HG03460 (cell line): ENCODE results near the gene OR5AU1.
"Not testable (repeated sequence)": the region's sequence is repeated elsewhere in the genome, so short reads cannot be mapped to it uniquely, and the experiment has no call there.

Experiments used
- ATAC-seq: cut with Tn5 transposase; IDR thresholded peaks from one replicate; pipeline ENCODE4 v1.9.1; 2021; ENCODE audit not compliant: unreplicated experiment

The OR5AU1 gene

GRCh38 chr14:21182166-21182565 is 26.3 kb upstream of the OR5AU1 start:
- no peak for ATAC-seq

- ATAC-seq, result no peak
These were observed 15.3 kb upstream of the OR5AU1 start for GRCh38 chr14:21171128-21171527.

GRCh38 chr14:21169573-21169972 is 13.7 kb upstream of the OR5AU1 start:
- no peak for ATAC-seq

DNA sequence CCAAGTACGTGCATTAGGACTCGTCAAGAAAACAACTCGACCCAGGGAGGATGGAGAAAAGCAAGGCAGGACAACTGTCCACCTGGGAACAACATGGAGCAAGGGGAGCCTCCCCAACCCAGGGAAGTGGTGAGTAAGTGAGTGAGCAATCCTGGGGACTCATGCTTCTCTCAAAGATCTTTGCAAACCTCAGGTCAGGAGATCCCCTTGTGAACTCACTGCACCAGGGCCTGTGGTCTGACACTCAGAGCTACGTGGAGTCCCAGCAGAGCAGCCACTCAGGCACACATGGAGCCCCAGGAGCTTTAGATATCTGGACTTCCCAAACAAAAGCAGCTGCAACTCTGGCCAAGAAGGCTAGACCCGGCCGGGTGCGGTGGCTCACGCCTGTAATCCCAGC is 12.2 kb upstream of the OR5AU1 start:
- no peak for ATAC-seq

GRCh38 chr14:21165670-21166069 is 9.8 kb upstream of the OR5AU1 start:
- not testable (repeated sequence) for ATAC-seq

- ATAC-seq, result not testable (repeated sequence)
These were observed 9.2 kb upstream of the OR5AU1 start for GRCh38 chr14:21165002-21165605.

- ATAC-seq, result no peak
These were observed 8.0 kb upstream of the OR5AU1 start for GRCh38 chr14:21163871-21164291.

GRCh38 chr14:21162081-21162480 is 6.2 kb upstream of the OR5AU1 start:
- no peak for ATAC-seq

DNA sequence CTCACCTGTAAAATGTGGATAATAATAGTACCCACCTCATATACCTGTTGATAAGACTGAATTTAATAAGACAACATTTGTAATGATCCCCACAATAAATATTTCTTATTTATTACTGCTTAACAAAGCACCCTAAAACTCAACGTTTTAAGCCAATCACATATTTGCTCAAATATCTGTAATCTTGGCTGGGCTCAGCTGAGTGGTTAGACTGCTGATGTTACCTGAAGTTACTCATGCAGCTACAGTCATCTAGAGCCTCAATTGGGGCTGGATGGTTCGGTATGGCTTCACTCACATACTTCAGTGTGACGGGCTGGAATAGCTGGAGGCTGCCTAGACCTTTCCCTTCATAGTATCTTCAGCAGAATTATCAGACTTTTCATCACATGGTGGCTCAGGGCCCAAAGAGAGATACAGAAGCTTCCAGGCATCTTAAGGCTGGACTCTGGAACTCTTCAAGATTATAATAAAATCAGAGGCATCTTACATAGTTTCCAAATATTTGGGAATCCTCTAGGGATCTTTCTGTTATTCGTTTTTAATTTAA is 4.3 kb upstream of the OR5AU1 start:
- no peak for ATAC-seq

DNA sequence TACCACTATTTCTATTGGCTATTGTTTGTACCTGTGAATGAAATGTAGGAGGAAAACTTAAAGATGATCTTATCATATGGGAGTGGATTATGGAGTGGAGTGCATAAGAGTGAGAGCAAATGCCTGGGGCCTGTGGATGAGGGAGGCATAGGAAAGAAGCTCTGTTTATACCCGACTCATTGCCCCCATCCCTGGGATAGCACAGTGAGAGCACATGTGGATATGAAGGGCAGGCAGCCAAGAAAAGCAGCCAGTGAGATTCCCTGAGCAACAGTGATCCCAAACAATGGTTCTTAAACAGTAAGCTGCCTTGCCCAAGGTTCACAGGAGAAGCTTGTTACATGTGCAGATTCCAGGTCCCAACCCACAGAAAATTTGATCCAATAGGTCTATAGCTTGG is 2.3 kb upstream of the OR5AU1 start:
- not testable (repeated sequence) for ATAC-seq

DNA sequence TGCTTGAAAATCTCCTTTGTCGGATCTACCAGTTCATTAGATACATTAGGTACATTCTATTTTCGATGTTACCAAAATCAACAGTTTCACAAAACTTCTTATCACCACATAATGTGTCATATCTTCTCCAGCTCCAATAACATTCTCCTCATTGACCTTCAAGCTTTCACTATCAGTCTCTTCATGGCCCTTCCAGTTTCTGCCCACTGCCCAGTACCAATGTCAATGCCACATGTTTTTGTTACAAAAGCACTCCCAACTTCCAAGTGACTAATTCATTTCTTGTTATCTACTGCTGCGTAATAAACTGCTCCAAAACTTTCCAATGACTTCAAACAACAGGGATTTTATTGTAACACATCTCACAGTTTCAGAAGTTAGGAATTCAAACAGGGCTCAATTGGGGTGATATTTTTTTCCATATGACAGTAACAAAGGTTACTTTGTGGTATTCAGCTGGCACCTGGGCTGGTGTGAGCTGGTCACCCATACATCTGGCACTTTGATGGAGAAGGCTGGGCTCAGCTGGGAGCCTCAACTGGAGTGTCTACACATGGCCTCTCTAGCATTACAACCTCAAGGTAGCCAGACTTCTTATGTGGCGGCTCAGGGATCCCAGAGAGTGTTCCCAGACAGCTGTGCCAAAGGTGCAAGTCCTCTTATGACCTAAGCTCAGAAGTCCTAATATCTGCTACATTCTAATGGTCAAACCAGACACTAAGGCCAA is 6.1 kb downstream of the OR5AU1 start:
- no peak for ATAC-seq

- no peak for ATAC-seq
These were observed 10.4 kb downstream of the OR5AU1 start for GRCh38 chr14:21145437-21145836.

- ATAC-seq, result no peak
These were observed 13.5 kb downstream of the OR5AU1 start for GRCh38 chr14:21142357-21142756.

DNA sequence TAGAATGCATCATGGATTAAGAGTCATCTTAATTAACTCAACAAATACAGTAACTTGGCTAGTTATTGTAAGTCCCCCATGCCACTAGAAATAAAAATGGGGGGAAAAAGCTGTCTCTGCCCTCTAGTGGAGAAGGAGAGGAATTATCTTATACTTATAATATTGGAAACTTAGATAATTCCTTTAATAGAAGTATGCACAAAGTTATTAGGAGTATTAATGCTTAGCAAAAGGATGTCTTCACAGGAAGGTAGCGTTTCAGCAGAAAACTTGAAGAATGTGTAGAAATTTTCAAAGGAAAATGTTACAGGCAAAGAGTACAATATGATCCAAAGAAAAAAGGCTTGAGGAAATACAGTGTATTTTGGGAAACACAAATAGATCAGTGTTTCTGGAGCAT is 19.8 kb downstream of the OR5AU1 start:
- no peak for ATAC-seq

GRCh38 chr14:21133901-21134300 is 22.0 kb downstream of the OR5AU1 start:
- no peak for ATAC-seq

DNA sequence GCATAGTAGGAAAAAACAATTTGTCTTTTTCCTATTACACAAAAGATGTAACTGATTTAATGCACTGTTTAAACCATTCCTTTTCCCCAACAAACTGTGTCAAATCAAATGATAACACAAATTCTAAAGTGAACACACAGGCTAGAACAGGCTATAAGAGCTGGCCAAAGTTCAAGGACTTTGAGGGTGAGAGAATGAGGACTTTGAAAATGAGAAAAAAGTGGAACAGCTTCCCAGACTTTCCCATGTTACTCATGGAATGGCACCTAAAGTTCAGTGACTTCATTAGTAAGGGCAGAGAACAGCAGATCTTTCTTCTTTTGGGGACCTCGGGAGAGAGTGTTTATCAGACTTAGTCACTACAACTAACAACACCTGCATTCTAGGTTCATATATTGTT is 32.4 kb downstream of the OR5AU1 start:
- no peak for ATAC-seq

- ATAC-seq, result no peak
These were observed 34.7 kb downstream of the OR5AU1 start for GRCh38 chr14:21121122-21121521.

GRCh38 chr14:21120686-21121085 is 35.2 kb downstream of the OR5AU1 start:
- ATAC-seq, result no peak

- ATAC-seq, result no peak
These were observed 36.9 kb downstream of the OR5AU1 start for GRCh38 chr14:21118933-21119332.

DNA sequence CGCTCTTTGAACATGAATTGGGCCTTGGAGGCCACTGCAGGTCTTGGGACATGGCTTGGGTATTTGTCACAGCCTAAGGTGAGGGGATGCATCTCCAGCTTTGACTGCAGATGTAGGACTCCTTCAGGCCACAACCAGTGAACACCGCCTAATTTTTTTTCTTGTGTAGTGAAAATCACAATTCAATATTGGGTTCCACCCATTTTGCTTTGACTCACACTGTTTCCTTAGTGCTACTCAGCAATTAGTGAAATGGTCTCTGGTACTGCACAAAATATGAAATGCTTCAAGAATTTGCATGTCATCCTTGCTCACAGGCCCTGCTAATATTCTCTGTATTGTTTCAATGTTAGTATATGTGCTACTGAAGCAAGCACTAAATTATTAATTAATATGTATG is 42.5 kb downstream of the OR5AU1 start:
- no peak for ATAC-seq

DNA sequence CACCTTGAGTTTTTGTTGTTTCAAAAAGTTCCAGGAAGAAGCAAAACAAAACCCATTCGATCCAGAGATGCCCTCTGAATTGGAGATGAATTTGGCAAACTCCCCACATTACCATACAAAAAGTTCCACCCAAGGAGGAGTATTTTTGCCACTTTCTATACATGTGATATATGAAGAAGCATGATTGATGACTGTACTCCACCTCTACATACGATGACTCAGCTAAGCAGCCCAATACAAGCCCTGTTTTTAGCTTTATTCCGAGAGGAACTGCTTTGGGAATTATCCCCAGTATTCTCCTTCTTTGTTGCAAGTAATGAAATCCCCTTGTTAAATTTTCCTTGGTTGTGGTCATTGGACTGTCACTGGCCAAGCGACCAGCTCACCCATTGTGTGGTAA is 43.6 kb downstream of the OR5AU1 start:
- ATAC-seq, result no peak

- ATAC-seq, result peak; percentile 52
These were observed 46.3 kb downstream of the OR5AU1 start for GRCh38 chr14:21109377-21110138.
